GM21529 (cell line): Measurements from ENCODE around the gene GLT8D2.

Experiments used
- ATAC-seq: cut with Tn5 transposase; IDR thresholded peaks from one replicate; pipeline ENCODE4 v1.9.1; 2021; ENCODE audit not compliant: unreplicated experiment

Gene GLT8D2

DNA sequence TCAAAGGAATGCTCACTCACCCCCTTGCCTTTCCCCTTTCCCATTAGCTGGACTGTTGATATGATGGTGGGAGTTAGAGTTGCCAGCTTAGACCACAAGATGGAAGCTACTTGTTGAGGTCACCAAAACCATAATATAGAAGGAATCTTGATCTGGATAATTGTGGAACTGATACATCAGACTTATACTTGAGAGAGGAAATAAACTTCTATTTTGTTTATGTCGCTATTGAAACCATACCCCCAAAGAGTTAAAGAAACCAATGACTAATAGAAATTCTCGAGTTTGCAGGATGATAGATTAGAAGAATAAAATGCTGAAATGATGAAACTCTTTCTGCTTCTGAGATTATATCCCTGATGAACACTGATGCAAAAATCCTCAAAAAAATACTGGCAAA, 46.4 kb downstream of the GLT8D2 start:
- no peak for ATAC-seq

DNA sequence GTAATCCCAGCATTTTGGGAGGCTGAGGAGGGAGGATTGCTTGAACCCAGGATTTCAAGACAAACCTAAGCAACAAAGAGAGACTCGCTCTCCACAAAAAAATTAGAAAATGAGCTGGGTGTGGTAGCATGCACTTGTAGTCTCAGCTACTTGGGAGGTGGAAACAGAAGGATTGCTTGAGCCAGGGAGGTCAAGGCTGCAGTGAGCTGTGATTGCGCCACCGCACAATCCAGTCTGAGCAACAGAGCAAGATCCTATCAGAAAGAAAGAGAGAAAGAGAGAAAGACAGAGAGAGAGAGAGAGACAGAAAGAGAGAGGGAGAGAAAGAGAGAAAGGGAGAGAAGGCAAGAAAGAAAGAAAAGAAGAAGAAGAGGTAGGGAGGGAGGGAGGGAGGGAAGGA, 47.3 kb downstream of the GLT8D2 start:
- no peak for ATAC-seq

DNA sequence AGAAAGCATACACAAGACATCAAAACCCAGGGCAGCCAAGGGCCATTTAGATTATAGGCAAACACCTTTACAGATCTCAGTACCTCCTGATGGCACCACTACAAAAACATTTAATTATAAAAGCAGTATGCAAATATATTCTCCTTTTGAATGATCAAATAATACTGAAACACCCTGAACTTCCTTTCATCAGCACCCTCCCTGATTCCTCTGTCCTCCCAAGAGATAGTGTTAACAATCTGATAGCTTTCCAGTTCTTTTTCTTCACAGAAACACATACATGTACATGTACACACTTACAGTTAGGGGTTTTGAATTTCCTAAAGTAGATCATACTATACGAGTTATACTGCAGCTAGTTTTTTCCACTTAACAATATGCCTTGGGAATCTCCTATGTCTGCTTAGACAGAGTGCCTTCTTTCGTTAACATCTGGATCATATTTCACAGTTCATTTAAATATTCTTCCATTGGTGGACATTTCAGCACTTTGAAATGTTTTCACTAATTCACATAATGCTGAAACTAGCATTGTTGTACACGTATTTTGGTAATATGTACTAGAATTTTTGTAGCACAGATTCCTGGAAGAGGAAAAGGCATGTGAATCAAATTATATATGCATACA, 49.1 kb downstream of the GLT8D2 start:
- no peak for ATAC-seq

GRCh38 chr12:103998976-103999375, 51.0 kb downstream of the GLT8D2 start:
- ATAC-seq, result no peak

DNA sequence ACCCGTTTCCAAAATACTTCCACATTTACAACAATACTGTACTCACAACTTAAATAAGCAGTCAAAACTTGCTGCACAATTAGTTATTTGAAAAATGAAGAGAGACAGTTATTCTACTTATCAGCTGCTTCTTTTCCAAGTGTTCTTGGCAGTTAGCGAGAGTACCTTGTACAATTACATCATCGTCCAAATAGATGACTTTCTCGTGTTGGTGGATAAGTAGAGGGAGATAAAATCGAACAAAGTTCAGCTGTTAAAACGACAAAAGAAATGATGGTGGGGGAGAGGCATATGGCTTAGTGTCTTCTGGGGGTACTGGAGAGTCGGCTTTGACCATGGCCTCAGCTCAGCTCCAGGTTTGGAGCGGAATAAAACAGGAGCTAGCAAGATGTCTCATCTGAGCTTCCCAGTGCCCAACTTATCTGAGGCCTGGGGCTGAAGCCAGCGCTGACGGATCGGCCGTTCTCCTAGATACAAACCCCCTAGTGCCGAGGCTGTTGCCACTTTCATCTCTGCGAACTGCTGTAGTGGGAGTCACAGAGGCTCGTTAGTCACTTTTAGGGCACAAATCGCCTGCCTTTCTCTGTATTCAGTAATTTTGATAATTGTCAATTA, 52.6 kb downstream of the GLT8D2 start:
- no peak for ATAC-seq

GRCh38 chr12:103996595-103996994, 53.4 kb downstream of the GLT8D2 start:
- no peak for ATAC-seq

DNA sequence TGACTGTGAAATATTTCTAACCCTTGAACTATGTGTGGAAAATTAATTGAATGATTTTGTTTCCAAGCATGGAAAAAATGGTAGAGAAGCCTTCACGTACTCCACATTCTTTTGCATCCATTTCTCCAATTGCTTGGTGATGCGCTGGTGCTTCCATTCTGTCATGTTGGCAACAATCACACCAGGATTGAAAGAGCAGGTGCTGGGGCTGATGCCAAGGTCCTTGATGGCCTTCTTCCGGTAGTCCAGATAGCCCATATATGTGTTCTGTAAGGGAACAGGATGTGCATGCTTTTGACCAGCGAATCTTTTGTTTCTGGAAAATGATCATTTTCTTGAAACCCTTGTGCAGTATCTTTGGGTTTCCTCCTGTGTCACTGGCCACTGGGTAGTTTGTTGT, 55.8 kb downstream of the GLT8D2 start:
- no peak for ATAC-seq

- ATAC-seq, result no peak
Observed at GRCh38 chr12:103986829-103987228, 63.2 kb downstream of the GLT8D2 start.

GRCh38 chr12:103978384-103978982, 71.5 kb downstream of the GLT8D2 start:
- ATAC-seq, result no peak

DNA sequence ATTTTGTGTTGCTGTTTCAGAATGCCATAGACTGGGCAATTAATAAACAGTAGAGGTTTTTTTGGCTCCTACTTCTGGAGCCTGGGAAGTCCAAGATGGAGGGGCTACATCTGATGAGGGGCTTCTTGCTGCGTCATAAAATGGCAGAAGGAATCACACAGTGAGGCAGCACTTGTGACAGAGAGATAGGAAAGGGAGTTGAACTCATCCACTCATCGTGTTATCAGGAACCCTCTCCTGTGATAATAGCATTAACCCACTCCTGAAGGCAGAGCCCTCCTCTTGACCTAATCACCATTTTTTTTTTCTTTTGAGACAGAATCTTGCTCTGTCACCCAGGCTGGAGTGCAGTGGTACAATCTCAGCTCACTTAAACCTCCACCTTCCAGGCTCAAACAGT, 74.6 kb downstream of the GLT8D2 start:
- no peak for ATAC-seq

DNA sequence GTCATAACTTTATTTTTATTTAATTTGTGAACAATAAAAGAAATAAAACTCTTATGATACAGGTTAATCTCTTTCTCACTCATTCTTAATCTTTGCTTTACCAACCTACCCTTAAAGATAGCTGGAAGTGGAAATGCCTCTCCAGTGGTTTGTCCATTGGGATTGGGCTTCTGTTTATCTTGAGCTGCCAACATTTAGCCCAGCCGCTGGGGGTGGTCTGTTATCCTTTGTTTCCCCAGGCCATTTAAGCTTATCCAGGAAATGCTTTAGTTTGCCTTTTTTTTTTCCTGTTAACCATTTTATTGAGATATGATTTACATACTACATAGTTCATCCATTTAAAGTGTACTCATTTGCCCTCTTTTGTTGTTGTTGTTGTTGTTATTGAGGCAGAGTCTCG, 76.1 kb downstream of the GLT8D2 start:
- no peak for ATAC-seq

GRCh38 chr12:103969391-103969790, 80.6 kb downstream of the GLT8D2 start:
- no peak for ATAC-seq

- ATAC-seq, result no peak
Observed at GRCh38 chr12:103966736-103967135, 83.3 kb downstream of the GLT8D2 start.

GRCh38 chr12:103965590-103966504, 84.1 kb downstream of the GLT8D2 start, which contains the start of gene TDG:
TSS of gene TDG (plus strand) at chr12:103965872. CDS start at chr12:103966038, 166 bp downstream.
- ATAC-seq, result peak; percentile 92

- no peak for ATAC-seq
Observed at GRCh38 chr12:103965255-103965589, 84.8 kb downstream of the GLT8D2 start.

DNA sequence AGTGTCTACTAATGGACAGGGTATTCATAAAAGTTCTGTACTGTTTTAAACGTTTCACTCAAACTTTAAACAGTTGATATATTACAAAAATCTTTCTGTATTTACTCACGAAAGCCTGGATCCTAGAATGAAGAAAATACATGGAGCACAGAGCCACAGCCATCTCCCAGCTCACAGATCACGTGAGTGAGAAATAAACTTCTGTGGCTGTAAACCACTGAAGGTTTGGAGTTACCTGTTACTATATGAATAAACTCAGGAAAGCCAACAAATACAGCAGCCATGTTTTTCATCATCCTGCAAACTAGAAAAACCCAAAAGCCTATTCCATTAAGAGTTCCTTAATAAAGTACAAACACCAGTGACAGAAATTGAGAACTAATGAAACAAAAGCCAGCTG, 85.2 kb downstream of the GLT8D2 start:
- no peak for ATAC-seq

- ATAC-seq, result no peak
Observed at GRCh38 chr12:103962493-103962892, 87.5 kb downstream of the GLT8D2 start.

GRCh38 chr12:103960616-103961227, 89.3 kb downstream of the GLT8D2 start:
- no peak for ATAC-seq

- no peak for ATAC-seq
Observed at GRCh38 chr12:103958621-103959020, 91.4 kb downstream of the GLT8D2 start.

DNA sequence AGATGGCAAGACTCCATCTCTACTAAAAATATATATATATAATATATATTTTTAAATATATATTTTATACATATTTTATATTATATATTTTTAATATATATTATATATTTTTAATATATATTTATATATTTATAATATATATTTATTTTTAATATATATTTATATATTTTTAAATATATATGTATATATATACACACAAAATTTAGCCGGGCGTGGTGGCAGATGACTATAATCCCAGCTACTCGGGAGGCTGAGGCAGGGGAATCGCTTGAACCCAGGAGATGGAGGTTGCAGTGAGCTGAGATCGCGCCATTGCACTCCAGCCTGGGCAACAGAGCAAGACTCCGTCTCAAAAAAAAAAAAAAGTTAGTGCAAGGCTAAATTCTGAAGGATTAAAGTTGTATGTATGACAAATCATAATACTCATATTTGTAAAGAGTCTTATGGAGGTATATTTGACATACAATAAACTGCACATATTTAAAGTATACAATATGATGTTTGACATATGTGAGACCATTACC, 92.1 kb downstream of the GLT8D2 start:
- no peak for ATAC-seq

- ATAC-seq, result peak; percentile 30
Observed at GRCh38 chr12:103956509-103957027, 93.4 kb downstream of the GLT8D2 start.
